Stomach smooth muscle (tissue), 2 donors: ENCODE data around the gene RPS21.
A peak's percentile ranks its signal among the peaks of the same experiment; 100 is the strongest.

Experiments used
- H3K27ac ChIP-seq: one replicate; pipeline ENCODE4 v1.7.0; 2013; ENCODE audit warnings: mild to moderate bottlenecking, low read length, inconsistent platforms
- H3K27me3 ChIP-seq, 2 donors: one replicate each; pipeline ENCODE4 v1.7.0; 2013; ENCODE audit warnings: low read length in 2 of 2; ENCODE audit not compliant: insufficient read depth in 2 of 2, control insufficient read depth in 1 of 2
- H3K36me3 ChIP-seq, 2 donors: one replicate each; pipeline ENCODE4 v1.7.0; 2013; ENCODE audit warnings: low read length in 2 of 2; ENCODE audit not compliant: control insufficient read depth in 2 of 2, insufficient read depth in 2 of 2
- H3K4me1 ChIP-seq: one replicate; pipeline ENCODE4 v1.7.0; 2013; ENCODE audit warnings: low read length; ENCODE audit not compliant: control insufficient read depth, insufficient read depth
- H3K4me3 ChIP-seq, 2 donors: one replicate each; pipeline ENCODE4 v1.7.0; 2013; ENCODE audit warnings: low read length in 2 of 2
- H3K9ac ChIP-seq, 2 donors: one replicate each; pipeline ENCODE4 v1.7.0; 2013; ENCODE audit warnings: low read length in 2 of 2, mild to moderate bottlenecking in 1 of 2
- H3K9me3 ChIP-seq, 2 donors: one replicate each; pipeline ENCODE4 v1.7.0; 2013; ENCODE audit warnings: low read length in 2 of 2; ENCODE audit not compliant: control insufficient read depth in 2 of 2
- donor health status: healthy.
- donor health status: Pancreatic carcinoma.

The RPS21 gene

GRCh38 chr20:62367136-62367632, 19.7 kb upstream of the RPS21 start, which contains the start of gene LAMA5:
Gene LAMA5, minus strand, starts transcription at chr20:62367312. Its CDS starts 67 bp downstream, at chr20:62367245.
- no peaks in the 10 kb centered on the region for H3K9me3 ChIP-seq
- no peaks in the 10 kb centered on the region for H3K27me3 ChIP-seq
- peaks cover 90% of the 10 kb centered on the region for H3K4me1 ChIP-seq

GRCh38 chr20:62367633-62368391, 19.1 kb upstream of the RPS21 start:
- H3K9ac ChIP-seq, result peak overlapping the region; percentile 21 to 60

More at GRCh38 chr20:62367136-62367632, 19.7 kb upstream of the RPS21 start, which contains the start of gene LAMA5:
- peak within 1 kb of the TSS; percentile 83 to 92 for H3K4me3 ChIP-seq
- H3K36me3 ChIP-seq, result peaks cover 0 to 1% of the 10 kb centered on the region in 2 donors
- peak within 1 kb of the TSS; percentile 99 for H3K27ac ChIP-seq
- peak within 1 kb of the TSS; percentile 76 to 87 for H3K9ac ChIP-seq

GRCh38 chr20:62368392-62368975, 18.4 kb upstream of the RPS21 start:
- H3K36me3 ChIP-seq, result no peaks in the 10 kb centered on the region
- H3K27ac ChIP-seq, result peak overlapping the region; percentile 99
- no peaks in the 10 kb centered on the region for H3K9me3 ChIP-seq
- peak overlapping the region; percentile 31 to 68 for H3K4me3 ChIP-seq
- peaks cover 86% of the 10 kb centered on the region for H3K4me1 ChIP-seq
- no peaks in the 10 kb centered on the region for H3K27me3 ChIP-seq
- H3K9ac ChIP-seq, result peak overlapping the region; percentile 42 to 61

More at GRCh38 chr20:62367633-62368391, 19.1 kb upstream of the RPS21 start:
- H3K4me3 ChIP-seq, result peak overlapping the region; percentile 43 to 68
- no peaks in the 10 kb centered on the region for H3K36me3 ChIP-seq
- peaks cover 88% of the 10 kb centered on the region for H3K4me1 ChIP-seq
- H3K27ac ChIP-seq, result peak overlapping the region; percentile 99
- H3K9me3 ChIP-seq, result no peaks in the 10 kb centered on the region
- H3K27me3 ChIP-seq, result no peaks in the 10 kb centered on the region

- peak overlapping the region in 1 of 2 donors; percentile 68 for H3K4me3 ChIP-seq
- H3K9me3 ChIP-seq, result no peaks in the 10 kb centered on the region
- H3K27ac ChIP-seq, result peak overlapping the region; percentile 99
- H3K36me3 ChIP-seq, result no peaks in the 10 kb centered on the region
- peaks cover 85% of the 10 kb centered on the region for H3K4me1 ChIP-seq
- H3K9ac ChIP-seq, result peak overlapping the region; percentile 29 to 61
- no peaks in the 10 kb centered on the region for H3K27me3 ChIP-seq
Observed at GRCh38 chr20:62368976-62369814, 17.7 kb upstream of the RPS21 start.

- H3K9me3 ChIP-seq, result no peaks in the 10 kb centered on the region
- H3K27me3 ChIP-seq, result no peaks in the 10 kb centered on the region
- no peaks in the 10 kb centered on the region for H3K36me3 ChIP-seq
- H3K9ac ChIP-seq, result peak overlapping the region; percentile 61 to 62
- peak overlapping the region; percentile 99 for H3K27ac ChIP-seq
- peak overlapping the region in 1 of 2 donors; percentile 29 for H3K4me3 ChIP-seq
- peaks cover 85% of the 10 kb centered on the region for H3K4me1 ChIP-seq
Observed at GRCh38 chr20:62369815-62370114, 17.1 kb upstream of the RPS21 start.

- Histone ChIP-seq H3K27ac (peak overlapping the region; percentile 99), H3K9me3 (no peaks in the 10 kb centered on the region), H3K9ac (peak overlapping the region; percentile 61 to 62), H3K36me3 (no peaks in the 10 kb centered on the region), H3K4me3 (peak overlapping the region in 1 of 2 donors; percentile 29), H3K27me3 (no peaks in the 10 kb centered on the region), H3K4me1 (peaks cover 85% of the 10 kb centered on the region)
Observed at GRCh38 chr20:62370115-62370806, 16.6 kb upstream of the RPS21 start.

GRCh38 chr20:62370807-62371587, 15.9 kb upstream of the RPS21 start:
- Histone ChIP-seq H3K36me3 (no peaks in the 10 kb centered on the region), H3K4me3 (no peak overlapping the region), H3K9me3 (no peaks in the 10 kb centered on the region), H3K27me3 (no peaks in the 10 kb centered on the region), H3K4me1 (peaks cover 85% of the 10 kb centered on the region), H3K9ac (peak overlapping the region; percentile 61 to 62), H3K27ac (peak overlapping the region; percentile 99)

GRCh38 chr20:62371588-62372041, 15.3 kb upstream of the RPS21 start:
- Histone ChIP-seq H3K4me1 (peaks cover 87% of the 10 kb centered on the region), H3K36me3 (no peaks in the 10 kb centered on the region), H3K9ac (peak overlapping the region; percentile 61 to 74), H3K9me3 (no peaks in the 10 kb centered on the region), H3K27me3 (no peaks in the 10 kb centered on the region), H3K27ac (peak overlapping the region; percentile 99), H3K4me3 (peak overlapping the region in 1 of 2 donors; percentile 52)

- Histone ChIP-seq H3K27me3 (no peaks in the 10 kb centered on the region), H3K4me1 (peaks cover 93% of the 10 kb centered on the region), H3K4me3 (peak overlapping the region in 1 of 2 donors; percentile 52), H3K9ac (peak overlapping the region; percentile 77 to 83), H3K27ac (peak overlapping the region; percentile 99), H3K36me3 (no peaks in the 10 kb centered on the region), H3K9me3 (no peaks in the 10 kb centered on the region)
Observed at GRCh38 chr20:62372042-62372993, 14.6 kb upstream of the RPS21 start.
